GM18868 (cell line): ENCODE results near the gene G6PC1.
"Not testable (repeated sequence)": the region's sequence is repeated elsewhere in the genome, so short reads cannot be mapped to it uniquely, and the experiment has no call there.

Source experiments
- ATAC-seq: cut with Tn5 transposase; IDR thresholded peaks from one replicate; pipeline ENCODE4 v1.9.1; 2021; ENCODE audit warnings: mild to moderate bottlenecking, moderate library complexity; ENCODE audit not compliant: unreplicated experiment

G6PC1 gene

DNA sequence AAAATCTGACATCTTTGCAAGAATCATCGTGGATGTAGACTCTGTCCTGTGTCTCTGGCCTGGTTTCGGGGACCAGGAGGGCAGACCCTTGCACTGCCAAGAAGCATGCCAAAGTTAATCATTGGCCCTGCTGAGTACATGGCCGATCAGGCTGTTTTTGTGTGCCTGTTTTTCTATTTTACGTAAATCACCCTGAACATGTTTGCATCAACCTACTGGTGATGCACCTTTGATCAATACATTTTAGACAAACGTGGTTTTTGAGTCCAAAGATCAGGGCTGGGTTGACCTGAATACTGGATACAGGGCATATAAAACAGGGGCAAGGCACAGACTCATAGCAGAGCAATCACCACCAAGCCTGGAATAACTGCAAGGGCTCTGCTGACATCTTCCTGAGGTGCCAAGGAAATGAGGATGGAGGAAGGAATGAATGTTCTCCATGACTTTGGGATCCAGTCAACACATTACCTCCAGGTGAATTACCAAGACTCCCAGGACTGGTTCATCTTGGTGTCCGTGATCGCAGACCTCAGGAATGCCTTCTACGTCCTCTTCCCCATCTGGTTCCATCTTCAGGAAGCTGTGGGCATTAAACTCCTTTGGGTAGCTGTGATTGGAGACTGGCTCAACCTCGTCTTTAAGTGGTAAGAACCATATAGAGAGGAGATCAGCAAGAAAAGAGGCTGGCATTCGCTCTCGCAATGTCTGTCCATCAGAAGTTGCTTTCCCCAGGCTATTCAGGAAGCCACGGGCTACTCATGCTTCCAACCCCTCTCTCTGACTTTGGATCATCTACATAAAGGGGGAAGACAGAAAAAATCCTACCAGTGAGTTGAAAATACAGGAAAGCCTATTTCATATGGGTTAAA, at the start of gene G6PC1:
G6PC1 (plus strand) TSS at position 340 of the 872 bp plus-strand sequence; CDS start at position 418, 78 bp downstream.
- no peak for ATAC-seq

DNA sequence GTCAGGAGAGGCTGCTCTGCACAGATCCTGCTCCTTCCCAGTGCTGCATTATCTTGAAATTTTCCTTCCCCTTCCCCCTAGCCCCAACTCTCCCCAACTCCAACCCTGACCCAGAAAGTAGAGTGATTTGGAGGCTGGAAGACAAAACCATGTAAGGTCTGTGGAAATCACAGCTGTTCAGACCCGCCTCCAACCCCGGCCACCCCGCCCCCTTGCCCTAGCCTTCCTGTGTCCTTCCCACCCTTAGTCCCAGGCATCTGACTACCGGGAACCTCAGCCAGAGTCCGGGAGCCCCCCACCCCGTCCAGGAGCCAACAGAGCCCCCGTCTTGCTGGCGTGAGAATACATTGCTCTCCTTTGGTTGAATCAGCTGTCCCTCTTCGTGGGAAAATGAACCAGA, 49.6 kb upstream of the G6PC1 start, which contains the start of gene AOC3:
AOC3 (plus strand) TSS at position 246 of the 400 bp plus-strand sequence; CDS start at position 391, 145 bp downstream.
- no peak for ATAC-seq

DNA sequence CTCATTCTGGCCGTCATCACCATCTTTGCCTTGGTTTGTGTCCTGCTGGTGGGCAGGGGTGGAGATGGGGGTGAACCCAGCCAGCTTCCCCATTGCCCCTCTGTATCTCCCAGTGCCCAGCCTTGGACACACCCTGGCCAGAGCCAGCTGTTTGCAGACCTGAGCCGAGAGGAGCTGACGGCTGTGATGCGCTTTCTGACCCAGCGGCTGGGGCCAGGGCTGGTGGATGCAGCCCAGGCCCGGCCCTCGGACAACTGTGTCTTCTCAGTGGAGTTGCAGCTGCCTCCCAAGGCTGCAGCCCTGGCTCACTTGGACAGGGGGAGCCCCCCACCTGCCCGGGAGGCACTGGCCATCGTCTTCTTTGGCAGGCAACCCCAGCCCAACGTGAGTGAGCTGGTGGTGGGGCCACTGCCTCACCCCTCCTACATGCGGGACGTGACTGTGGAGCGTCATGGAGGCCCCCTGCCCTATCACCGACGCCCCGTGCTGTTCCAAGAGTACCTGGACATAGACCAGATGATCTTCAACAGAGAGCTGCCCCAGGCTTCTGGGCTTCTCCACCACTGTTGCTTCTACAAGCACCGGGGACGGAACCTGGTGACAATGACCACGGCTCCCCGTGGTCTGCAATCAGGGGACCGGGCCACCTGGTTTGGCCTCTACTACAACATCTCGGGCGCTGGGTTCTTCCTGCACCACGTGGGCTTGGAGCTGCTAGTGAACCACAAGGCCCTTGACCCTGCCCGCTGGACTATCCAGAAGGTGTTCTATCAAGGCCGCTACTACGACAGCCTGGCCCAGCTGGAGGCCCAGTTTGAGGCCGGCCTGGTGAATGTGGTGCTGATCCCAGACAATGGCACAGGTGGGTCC, 49.0 kb upstream of the G6PC1 start:
- ATAC-seq = not testable (repeated sequence)

- no peak for ATAC-seq
Observed at GRCh38 chr17:42852351-42852750, 48.2 kb upstream of the G6PC1 start.

DNA sequence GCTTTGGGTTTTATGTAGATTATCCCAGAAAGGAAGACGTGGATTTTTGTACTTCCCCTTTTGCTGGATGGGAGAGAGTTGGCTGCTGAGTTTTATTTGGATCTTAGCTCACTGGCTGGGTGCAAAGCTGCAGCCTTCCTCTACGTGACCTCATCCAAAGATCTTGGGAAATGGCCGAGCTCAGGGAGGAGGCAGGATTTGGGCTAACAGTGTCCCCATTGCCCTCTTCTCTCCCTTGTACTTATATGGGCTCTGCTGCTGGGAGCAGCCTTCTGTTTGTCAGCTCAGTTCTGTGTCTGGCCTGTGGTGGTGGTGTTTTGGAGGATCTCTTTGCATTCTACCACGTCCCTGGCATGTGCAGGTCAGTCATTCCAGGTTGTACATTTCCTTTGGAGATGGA, 47.6 kb upstream of the G6PC1 start:
- no peak for ATAC-seq

DNA sequence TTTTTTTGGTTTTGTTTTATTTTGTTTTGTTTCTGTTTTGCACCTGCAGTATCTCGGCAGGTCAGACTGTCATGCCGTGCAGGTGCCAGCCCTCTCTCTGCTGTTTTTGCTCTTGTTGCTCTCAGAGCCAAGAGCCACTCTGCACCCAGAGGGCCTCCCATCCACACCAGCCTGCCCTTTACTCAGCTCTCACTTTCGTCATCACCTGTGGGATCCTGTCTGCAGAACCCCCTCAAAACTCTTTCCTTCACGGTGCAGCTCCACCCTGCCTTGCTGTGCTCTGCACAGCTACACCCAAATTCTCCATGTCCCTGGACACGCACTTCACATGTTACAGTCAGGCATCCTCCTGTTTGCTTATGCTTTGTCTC, 47.0 kb upstream of the G6PC1 start:
- ATAC-seq = no peak

DNA sequence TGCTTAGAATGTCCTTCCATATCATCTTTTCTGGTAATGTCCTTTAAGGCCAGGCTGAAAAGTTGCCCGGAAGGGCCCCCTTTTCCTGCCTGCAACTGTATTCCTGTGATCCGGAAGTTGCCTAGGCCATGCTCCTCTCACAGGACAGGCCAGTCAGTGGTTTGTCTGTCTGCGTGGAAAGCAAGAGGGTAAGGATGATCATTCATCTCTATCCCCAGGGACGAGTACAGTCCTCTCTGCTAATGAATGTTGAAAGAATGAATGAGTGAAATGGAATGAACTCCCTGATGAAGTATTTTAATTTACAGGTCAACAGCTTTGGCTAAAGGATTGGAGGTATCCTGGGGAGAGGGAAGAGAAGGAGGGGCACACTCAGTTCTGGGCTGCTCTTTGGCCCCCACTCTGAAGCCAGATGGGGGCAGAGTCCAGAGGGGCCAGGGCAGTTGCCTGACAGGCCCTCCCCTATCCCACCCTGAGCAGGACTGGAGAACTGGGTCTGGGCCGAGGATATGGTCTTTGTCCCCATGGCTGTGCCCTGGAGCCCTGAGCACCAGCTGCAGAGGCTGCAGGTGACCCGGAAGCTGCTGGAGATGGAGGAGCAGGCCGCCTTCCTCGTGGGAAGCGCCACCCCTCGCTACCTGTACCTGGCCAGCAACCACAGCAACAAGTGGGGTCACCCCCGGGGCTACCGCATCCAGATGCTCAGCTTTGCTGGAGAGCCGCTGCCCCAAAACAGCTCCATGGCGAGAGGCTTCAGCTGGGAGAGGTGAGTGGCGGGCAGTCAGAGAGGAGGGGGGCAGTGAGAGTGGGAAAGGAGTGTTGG, 46.4 kb upstream of the G6PC1 start:
- ATAC-seq = no peak

GRCh38 chr17:42855048-42855596, 45.5 kb upstream of the G6PC1 start:
- ATAC-seq = no peak

DNA sequence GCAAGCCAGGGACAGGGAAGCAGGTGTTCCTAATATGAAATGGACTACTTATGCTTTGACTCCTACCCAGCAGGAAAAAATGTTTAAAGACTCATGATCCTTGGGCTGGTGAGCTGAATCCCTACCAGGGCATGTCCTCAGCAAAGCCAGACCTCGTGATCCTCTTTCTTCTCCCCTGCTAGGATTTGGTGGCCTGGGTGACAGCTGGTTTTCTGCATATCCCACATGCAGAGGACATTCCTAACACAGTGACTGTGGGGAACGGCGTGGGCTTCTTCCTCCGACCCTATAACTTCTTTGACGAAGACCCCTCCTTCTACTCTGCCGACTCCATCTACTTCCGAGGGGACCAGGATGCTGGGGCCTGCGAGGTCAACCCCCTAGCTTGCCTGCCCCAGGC, 44.5 kb upstream of the G6PC1 start:
- not testable (repeated sequence) for ATAC-seq

DNA sequence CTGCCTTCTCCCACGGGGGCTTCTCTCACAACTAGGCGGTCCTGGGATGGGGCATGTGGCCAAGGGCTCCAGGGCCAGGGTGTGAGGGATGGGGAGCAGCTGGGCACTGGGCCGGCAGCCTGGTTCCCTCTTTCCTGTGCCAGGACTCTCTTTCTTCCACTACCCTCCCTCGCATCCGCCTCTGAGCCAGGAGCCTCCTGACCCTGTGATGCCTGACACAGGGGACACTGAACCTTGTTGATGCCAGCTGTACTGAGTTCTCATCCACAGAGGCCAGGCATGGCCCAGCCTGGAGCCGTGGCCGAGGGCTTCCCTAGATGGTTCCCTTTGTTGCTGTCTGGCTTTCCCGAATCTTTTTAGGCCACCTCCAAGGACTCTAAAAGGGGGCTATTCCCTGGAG, 44.1 kb upstream of the G6PC1 start:
- ATAC-seq = not testable (repeated sequence)

DNA sequence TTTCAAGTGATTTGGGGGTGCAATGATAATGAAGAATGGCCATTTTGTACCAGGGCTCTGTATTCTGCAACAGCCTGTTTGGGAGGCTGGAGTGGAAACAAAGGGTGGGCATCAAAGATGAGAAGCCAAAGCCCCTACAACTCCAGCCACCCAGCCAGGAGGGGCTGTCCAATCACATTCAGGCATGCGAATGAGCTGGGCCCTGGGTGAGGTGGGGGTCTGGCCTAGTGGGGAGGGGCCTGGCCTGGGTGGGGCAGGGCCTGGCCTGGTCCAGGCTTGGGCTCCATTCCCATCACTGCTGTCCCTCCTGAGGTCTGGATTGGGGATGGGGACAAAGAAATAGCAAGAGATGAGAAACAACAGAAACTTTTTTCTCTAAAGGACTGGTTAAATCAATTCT, 43.2 kb upstream of the G6PC1 start:
- no peak for ATAC-seq

DNA sequence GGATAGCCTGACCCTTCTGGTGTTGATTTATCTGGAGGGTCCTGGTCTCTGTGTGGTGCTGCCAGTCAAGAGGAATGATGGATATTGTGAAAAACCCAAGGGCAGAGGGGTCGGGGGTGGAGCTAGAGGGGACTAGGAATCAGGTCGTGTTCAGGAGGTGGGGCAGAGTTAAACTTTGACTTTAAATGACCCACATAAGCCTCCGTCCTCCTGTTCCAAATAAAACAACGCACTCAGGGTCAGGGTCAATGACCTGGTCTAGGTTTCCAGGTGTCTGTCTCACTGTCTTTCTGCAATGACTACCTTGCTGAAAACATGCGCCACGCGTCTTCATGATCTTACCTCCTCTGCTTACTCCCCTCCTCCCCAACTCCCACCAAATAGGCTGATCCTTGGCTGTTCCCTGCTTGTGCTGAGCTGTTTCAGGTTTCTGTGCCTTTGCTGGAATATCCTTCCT, 34.9 kb upstream of the G6PC1 start:
- no peak for ATAC-seq

GRCh38 chr17:42866216-42866615, 34.4 kb upstream of the G6PC1 start:
- ATAC-seq = no peak

- ATAC-seq = no peak
Observed at GRCh38 chr17:42866631-42867575, 33.7 kb upstream of the G6PC1 start.

DNA sequence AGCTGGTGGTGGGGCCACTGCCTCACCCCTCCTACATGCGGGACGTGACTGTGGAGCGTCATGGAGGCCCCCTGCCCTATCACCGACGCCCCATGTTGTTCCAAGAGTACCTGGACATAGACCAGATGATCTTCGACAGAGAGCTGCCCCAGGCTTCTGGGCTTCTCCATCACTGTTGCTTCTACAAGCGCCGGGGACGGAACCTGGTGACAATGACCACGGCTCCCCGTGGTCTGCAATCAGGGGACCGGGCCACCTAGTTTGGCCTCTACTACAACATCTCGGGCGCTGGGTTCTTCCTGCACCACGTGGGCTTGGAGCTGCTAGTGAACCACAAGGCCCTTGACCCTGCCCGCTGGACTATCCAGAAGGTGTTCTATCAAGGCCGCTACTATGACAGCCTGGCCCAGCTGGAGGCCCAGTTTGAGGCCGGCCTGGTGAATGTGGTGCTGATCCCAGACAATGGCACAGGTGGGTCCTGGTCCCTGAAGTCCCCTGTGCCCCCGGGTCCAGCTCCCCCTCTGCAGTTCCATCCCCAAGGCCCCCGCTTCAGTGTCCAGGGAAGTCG, 32.8 kb upstream of the G6PC1 start:
- ATAC-seq = not testable (repeated sequence)

DNA sequence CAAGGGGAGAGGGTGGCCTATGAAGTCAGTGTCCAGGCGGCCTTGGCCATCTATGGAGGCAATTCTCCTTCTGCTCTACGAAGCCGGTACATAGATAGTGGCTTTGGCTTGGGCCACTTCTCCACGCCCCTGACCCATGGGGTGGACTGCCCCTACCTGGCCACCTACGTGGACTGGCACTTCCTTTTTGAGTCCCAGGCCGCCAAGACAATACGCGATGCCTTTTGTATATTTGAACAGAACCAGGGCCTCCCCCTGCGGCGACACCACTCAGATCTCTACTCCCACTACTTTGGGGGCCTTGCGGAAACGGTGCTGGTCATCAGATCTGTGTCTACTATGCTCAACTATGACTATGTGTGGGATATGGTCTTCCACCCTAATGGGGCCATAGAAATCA, 32.3 kb upstream of the G6PC1 start:
- ATAC-seq = no peak

GRCh38 chr17:42871647-42872046, 29.0 kb upstream of the G6PC1 start:
- no peak for ATAC-seq

DNA sequence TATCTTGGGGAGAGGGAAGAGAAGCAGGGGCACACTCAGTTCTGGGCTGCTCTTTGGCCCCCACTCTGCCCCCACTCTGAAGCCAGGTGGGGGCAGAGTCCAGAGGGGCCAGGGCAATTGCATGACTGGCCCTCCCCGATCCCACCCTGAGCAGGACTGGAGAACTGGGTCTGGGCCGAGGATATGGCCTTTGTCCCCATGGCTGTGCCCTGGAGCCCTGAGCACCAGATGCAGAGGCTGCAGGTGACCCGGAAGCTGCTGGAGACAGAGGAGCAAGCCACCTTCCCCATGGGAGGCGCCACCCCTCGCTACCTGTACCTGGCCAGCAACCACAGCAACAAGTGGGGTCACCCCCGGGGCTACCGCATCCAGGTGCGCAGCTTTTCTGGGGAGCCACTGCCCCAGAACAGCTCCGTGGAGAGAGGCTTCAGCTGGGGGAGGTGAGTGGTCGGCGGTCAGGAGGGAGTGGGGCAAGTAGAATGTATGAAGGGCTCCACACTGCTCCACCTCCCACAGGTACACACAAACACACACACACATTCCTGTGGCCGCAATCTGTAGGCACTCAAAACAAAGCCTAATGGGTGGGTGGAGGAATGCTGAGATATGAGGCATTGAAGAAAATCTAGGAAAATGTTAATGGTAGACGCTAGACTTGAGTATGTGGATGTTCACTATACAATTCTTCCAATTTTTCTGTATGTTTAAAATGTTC, 28.2 kb upstream of the G6PC1 start:
- no peak for ATAC-seq
